HG02870 (cell line): Measurements from ENCODE around the gene XPNPEP1.

Experiments used
- ATAC-seq: cut with Tn5 transposase; IDR thresholded peaks from one replicate; pipeline ENCODE4 v1.9.1; 2021; ENCODE audit warnings: mild to moderate bottlenecking, moderate library complexity; ENCODE audit not compliant: unreplicated experiment

XPNPEP1 gene

GRCh38 chr10:109895095-109895818, 28.1 kb downstream of the XPNPEP1 start:
- ATAC-seq = no peak

- ATAC-seq = peak; percentile 44
These were observed 28.8 kb downstream of the XPNPEP1 start for GRCh38 chr10:109894516-109894915.

DNA sequence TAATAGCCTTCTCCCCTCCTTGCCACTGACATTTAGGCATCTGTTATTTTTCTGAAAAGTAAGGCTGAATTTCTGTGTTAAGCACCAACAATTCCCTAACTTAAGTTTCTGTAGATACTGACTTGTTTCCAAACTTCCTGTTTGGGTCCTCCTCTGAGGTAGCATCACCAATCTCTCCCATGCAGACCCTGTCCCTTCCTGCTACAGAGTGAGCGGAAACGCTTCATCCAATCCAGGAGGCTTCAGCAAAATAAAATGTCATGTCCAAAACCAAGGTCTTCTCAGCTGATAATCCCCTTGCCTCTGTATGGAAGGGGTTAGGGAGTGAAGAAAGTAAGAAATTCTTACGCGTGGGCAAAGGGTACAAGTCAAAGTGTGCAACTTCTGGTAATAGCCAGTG, 29.9 kb downstream of the XPNPEP1 start:
- ATAC-seq = no peak

DNA sequence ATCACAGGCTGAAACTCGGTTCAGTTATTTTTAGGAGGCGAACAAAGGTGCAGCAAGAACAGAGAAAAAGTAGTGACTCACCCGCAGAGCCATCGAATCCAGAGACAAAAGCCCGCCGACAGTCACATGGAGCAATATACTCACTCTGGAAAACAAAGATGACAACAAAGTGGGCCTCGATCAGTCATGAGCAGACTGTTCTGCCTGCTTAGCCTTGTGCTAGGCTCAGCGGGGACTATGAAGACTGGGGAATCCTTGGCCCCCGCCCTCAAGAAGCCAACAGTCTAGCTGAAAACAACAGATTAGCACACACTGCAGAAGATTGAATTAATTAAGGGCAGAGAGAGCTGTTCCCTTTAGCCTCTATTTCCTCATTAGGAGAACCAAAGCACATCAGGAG, 30.4 kb downstream of the XPNPEP1 start:
- no peak for ATAC-seq

DNA sequence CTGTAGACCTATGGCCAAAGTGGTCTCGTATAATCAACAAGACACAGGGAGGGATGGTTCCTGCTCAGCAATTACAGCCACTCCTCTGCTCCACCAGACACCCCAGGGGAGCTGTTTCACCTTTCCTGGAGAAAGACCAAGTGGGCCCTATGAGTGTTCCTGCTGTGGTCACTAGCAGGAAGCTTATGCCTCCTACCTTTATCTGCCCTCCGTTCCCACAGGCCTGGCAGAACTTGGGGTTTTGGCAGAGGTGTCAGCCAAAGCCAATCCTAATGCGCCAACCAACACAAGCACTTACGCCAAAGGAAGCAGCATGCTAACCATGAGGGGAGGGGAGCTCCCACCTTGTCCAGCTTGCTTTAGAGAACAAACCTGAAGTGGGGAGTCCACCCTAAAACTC, 31.2 kb downstream of the XPNPEP1 start:
- ATAC-seq = no peak

DNA sequence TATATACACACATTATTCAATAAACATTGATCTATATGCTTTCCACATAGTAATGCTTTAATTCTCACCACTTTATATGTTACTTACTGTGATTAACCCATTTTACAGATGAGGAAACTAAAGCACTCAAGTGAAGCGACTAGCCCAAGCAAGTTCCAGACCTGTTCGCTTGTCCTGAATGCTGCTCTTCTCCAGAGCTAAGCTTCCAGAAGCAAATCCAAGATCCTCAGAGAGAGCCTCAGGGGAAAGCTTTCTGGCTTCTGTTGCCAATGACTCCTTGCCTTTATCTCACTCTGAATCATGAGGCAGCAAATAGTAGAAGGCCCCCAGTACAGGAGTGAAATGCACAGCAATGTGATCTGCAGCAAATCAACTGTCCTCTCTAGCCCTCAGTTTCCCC, 32.2 kb downstream of the XPNPEP1 start:
- no peak for ATAC-seq

DNA sequence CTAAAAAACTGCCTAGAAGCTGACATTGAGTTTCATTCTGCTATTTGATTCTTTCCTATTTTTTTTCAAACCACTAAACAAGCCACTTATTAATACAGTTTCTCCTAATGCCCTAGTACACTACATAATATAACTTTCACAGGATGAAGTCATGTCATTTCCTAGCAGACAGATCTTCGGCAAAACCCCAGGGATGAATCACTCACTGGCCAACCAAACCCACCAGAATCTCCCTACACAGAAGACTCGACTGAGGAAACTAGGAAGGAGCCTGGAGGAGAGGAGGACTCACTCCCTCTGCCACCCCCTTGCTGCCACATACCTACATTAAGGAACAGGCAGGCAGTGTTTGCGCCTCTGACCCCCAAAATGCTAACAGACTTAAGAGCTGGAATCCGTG, 33.4 kb downstream of the XPNPEP1 start:
- ATAC-seq = no peak

- ATAC-seq = no peak
These were observed 35.5 kb downstream of the XPNPEP1 start for GRCh38 chr10:109887776-109888175.

DNA sequence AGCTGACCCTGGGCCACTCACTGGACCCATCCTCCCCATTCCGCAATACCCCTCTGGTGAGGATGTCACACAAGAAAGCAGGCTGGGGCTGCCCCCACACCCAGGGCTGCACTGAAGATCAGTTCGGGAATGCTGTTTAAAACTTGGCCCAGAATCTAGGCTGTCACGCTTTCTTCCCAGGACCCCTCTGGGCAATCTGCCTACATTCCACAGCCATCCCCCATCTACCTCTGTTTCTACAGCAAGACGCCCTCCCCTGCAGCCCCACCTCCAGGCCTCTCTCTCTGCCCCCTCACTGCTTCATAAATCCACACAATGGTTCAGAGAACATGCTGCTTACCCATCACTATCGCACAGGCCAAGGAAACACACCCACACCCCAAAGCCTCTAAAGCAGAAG, 36.1 kb downstream of the XPNPEP1 start:
- no peak for ATAC-seq

DNA sequence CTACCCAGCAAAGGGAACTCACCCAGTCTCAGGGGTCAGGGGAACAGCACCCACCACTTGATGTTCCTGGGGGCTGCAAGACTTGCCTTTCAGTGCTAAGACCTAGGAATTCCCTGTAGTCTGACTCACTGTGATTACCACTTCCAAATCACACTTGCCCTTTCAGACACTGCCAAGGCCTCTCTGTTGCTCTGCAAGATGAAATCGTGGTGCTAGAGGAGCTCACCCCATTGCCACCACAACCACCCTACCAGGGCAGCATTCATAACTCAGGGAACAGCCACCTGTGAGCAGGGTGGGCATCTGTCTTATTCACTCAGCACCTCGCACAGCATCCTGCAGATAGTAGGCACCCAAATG, 36.5 kb downstream of the XPNPEP1 start:
- ATAC-seq = no peak

DNA sequence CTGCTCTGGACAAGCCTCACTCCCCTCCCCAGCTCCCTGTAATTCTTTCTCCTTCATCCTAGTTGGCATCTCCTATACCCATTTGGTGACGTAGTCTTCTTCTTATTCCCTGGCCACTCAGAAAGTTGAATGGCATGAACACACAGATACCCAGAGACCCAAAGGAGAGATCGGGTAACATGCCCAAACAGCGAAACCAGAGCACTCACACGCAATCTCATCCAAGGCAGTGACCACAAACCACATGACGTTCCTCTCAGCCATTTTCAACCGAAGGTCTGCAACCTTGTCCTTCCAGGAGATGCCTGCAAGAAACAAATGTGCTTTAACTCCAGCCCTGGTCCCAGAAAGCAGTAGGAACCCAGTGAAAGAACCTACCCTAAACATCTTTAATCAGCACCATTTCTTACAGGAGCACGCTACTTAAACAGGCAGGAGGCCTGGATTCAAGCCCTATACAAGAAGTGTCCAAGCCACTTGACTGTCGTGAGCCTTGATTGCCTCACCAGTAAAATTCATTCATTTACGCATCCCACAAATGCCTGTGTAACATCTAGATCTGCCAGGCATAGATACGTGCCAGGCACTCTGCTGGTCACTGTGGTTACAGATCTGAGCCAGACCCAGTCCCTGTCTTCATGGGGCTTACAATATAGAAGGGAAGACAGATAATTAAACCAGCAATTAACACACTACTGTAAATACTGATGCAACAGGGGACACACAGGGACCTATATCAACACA, 37.1 kb downstream of the XPNPEP1 start:
- no peak for ATAC-seq

DNA sequence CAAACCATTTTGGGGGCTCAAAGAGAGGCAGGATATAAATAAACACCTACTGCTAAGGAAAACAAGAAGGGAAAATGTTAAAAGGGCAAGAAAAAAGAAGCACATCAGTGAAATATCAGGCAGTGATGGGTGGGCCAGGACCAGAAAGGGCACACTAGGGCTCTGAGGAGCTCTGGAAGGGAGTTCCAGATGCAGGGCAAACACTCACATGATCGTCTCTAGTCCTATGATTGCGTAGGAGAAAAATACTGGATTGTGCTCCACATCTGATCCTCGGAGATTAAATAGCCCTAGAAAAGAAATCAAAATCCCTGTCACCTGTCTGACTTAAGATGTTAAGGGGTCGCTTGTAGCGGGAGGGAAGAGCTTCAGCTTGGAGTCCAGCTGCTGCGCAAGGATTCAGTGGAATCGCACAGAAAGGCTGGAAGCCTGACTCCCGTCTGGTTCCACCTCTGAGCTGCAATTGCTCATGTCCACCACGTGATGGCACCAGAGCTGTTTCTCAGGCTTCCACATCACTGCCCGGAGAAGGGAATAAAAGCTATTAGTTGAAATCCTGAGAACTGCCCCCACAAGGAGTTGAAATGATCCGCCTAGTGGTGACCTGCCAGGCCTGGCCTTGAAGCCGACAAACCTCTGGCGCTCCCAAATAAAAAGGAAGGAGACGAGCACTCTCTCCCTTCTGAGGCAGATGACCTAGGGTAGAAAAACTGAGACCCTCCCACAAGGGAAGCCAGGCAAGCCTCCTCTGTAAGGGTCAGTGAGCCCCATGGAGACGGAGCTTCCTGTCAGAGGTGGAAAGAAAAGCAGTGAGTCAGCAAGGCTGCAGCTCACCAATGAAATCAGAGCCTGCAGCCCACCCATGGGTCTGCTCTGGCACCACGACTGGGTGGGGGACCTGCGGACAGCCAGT, 39.2 kb downstream of the XPNPEP1 start:
- ATAC-seq = no peak

- ATAC-seq = no peak
These were observed 40.9 kb downstream of the XPNPEP1 start for GRCh38 chr10:109882251-109883057.

- no peak for ATAC-seq
These were observed 41.6 kb downstream of the XPNPEP1 start for GRCh38 chr10:109881769-109882057.

GRCh38 chr10:109880886-109881768, 42.2 kb downstream of the XPNPEP1 start:
- ATAC-seq = peak; percentile 85

DNA sequence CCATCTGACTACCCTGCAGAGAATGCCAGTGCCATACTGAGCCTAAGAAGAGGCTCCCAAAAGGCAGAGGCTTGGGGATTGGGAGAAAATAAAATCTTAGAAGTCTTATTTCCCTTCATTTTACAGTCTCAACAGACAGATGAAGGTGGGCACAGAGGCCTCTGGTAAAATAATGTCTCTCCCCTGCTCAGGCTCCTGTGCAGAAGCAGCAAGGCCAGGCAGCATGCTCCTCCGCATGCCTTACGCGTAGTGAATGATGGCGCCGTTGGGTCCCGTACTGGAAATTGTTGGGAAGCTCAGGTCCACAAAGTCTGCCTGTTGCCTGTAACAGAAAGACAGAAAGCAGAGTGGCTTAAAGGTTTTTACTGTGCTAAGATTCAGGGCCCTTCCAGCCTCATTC, 45.8 kb downstream of the XPNPEP1 start:
- ATAC-seq = no peak

GRCh38 chr10:109875828-109876821, 47.2 kb downstream of the XPNPEP1 start:
- ATAC-seq = no peak

DNA sequence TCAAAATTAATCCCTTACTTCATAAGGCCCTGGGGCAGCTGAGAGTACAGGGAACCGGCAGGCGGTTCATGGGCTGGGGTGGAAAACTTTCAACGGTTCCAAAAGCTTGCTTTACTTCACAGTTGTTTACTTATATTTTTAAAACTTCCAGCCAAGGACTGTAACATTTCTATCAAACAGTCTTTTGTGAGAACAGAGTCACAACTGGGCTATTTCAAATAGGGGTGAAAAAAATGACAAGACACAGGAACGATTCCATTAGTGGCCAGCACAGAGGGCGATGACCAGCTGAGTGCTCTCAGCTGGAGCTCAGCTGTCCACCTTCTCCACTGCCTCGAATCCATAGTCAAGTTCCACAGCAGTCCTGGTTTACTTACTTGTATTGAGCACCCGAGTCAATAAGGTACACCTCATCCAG, 48.2 kb downstream of the XPNPEP1 start:
- no peak for ATAC-seq

- no peak for ATAC-seq
These were observed 51.8 kb downstream of the XPNPEP1 start for GRCh38 chr10:109871476-109871875.
